Naive thymus-derived CD4-positive, alpha-beta T cell (primary cell): ENCODE results near the gene PSMB10. TPM values are rescaled to one million over a fixed set of nuclear protein-coding genes. Genes with fewer than 3 reads are reported as not detected.

Source experiments
- ATAC-seq: fragments of 150-1000 bp; cut with Tn5 transposase; 2 replicates; pipeline ENCODE4 v1.10.0; 2021; ENCODE audit warnings: mild to moderate bottlenecking, moderate library complexity
- CTCF ChIA-PET: fragments of 350-600 bp; sonication (Branson Sonifier 250); formaldehyde crosslinking; loops from one replicate; lab custom pipeline; 2021; ENCODE audit warnings: antibody characterized with exemption; lab: Charles Lee
- POLR2A ChIA-PET: fragments of 350-600 bp; sonication (Branson Sonifier 250); formaldehyde crosslinking; loops from one replicate; lab custom pipeline; 2021; ENCODE audit warnings: antibody characterized with exemption, inconsistent platforms; lab: Charles Lee
- DNase-seq, 9 donors: peaks; one replicate each; pipeline versions ENCODE4 v3.0.0 to v3.0.0-alpha.2; 2020 to 2022; ENCODE audit warnings: mixed read lengths in 1 of 9
- H3K27ac ChIP-seq: one replicate; pipeline ENCODE4 v1.7.0; 2013; ENCODE audit warnings: mild to moderate bottlenecking, low read depth, low read length, moderate library complexity
- H3K27me3 ChIP-seq, 2 donors: one replicate each; pipeline ENCODE4 v1.7.0; 2013; ENCODE audit warnings: low read length in 2 of 2, mild to moderate bottlenecking in 2 of 2, moderate library complexity in 2 of 2; ENCODE audit not compliant: control insufficient read depth in 2 of 2, insufficient read depth in 2 of 2
- H3K36me3 ChIP-seq, 3 experiments: 1 replicate in 2 of 3; 2 replicates in 1 of 3; pipeline ENCODE4 v1.7.0; 2013; ENCODE audit warnings: low read length in 3 of 3, mild to moderate bottlenecking in 3 of 3, moderate library complexity in 1 of 3; ENCODE audit not compliant: insufficient read depth in 3 of 3, control insufficient read depth in 2 of 3
- H3K4me1 ChIP-seq, 2 donors: one replicate each; pipeline ENCODE4 v1.7.0; 2013; ENCODE audit warnings: low read length in 2 of 2, mild to moderate bottlenecking in 2 of 2, moderate library complexity in 1 of 2; ENCODE audit not compliant: control insufficient read depth in 2 of 2, insufficient read depth in 2 of 2
- H3K4me3 ChIP-seq: 2 replicates; pipeline ENCODE4 v1.7.0; 2013; ENCODE audit warnings: mild to moderate bottlenecking, low read length
- H3K9me3 ChIP-seq, 3 experiments: 1 replicate in 2 of 3; 2 replicates in 1 of 3; pipeline ENCODE4 v1.7.0; 2013; ENCODE audit warnings: low read length in 3 of 3; ENCODE audit not compliant: control insufficient read depth in 2 of 3
- H3K27ac Mint-ChIP-seq, 9 donors: one replicate each; pipeline ENCODE4 v1.8.0; 2020 to 2022; ENCODE audit warnings: mixed read lengths in 9 of 9, mild to moderate bottlenecking in 8 of 9, moderate library complexity in 5 of 9, inconsistent platforms in 2 of 9
- H3K27me3 Mint-ChIP-seq, 5 donors: one replicate each; pipeline ENCODE4 v1.8.0; 2021 to 2022; ENCODE audit warnings: mixed read lengths in 5 of 5, mild to moderate bottlenecking in 1 of 5
- H3K36me3 Mint-ChIP-seq, 5 donors: one replicate each; pipeline ENCODE4 v1.8.0; 2020 to 2022; ENCODE audit warnings: mixed read lengths in 5 of 5, mild to moderate bottlenecking in 3 of 5, inconsistent platforms in 1 of 5
- H3K4me1 Mint-ChIP-seq, 7 donors: one replicate each; pipeline ENCODE4 v1.8.0; 2020 to 2022; ENCODE audit warnings: mixed read lengths in 7 of 7, mild to moderate bottlenecking in 3 of 7, inconsistent platforms in 1 of 7
- H3K4me3 Mint-ChIP-seq, 10 donors: one replicate each; pipeline ENCODE4 v1.8.0; 2020 to 2022; ENCODE audit warnings: mild to moderate bottlenecking in 10 of 10, mixed read lengths in 10 of 10, moderate library complexity in 6 of 10, inconsistent platforms in 2 of 10
- H3K9me3 Mint-ChIP-seq, 11 donors: one replicate each; pipeline ENCODE4 v1.8.0; 2020 to 2022; ENCODE audit warnings: mixed read lengths in 11 of 11, mild to moderate bottlenecking in 4 of 11, inconsistent platforms in 1 of 11, moderate library complexity in 1 of 11
- intact Hi-C, 2 donors: fragments of 100-400 bp; cut with micrococcal nuclease; formaldehyde crosslinking; loops; one replicate each; pipeline ENCODE4 v1.15.1; 2023
- polyA plus RNA-seq, 2 donors: library from polyadenylated mRNA; unstranded; fragments of 300-500 nt; fragmentation: Illumina TruSeq; gene quantifications; one replicate each; pipeline ENCODE4 v1.2.3, GENCODE V29; 2021
- total RNA-seq, 6 experiments: library from RNA in 5 of 6; stranded (reverse) in 5 of 6; gene quantifications; 1 replicate in 5 of 6; 2 replicates in 1 of 6; pipeline ENCODE4 v1.2.3 and lab custom pipeline; 2021 to 2026

PSMB10 gene
- total and polyA plus RNA-seq, 7 experiments from 2014 or later: 101 to 542 (median 144) TPM

GRCh38 chr16:67957622-67958021 lies 21.0 kb upstream of the PSMB10 start:
- H3K9me3 Mint-ChIP-seq: no peaks in the 10 kb centered on the region
- ATAC-seq: no peak
- CTCF ChIA-PET: no interaction called here

GRCh38 chr16:67954421-67955196 lies 18.0 kb upstream of the PSMB10 start:
- no peaks in the 10 kb centered on the region for H3K9me3 Mint-ChIP-seq
- ATAC-seq: no peak
- Histone ChIP-seq H3K36me3 (peaks cover 0 to 42% (median 0%) of the 10 kb centered on the region in 3 experiments), H3K4me3 (no peak overlapping the region), H3K27me3 (no peaks in the 10 kb centered on the region), H3K4me1 (no peaks in the 10 kb centered on the region), H3K9me3 (no peaks in the 10 kb centered on the region), H3K27ac (no peak overlapping the region)
- intact Hi-C loops: no loop called here
- DNase-seq: no peak
- no peaks in the 10 kb centered on the region for H3K27me3 Mint-ChIP-seq
- no peak overlapping the region for H3K4me3 Mint-ChIP-seq
- peaks cover 0 to 12% (median 7%) of the 10 kb centered on the region in 5 donors for H3K36me3 Mint-ChIP-seq
- no peak overlapping the region for H3K27ac Mint-ChIP-seq
- POLR2A ChIA-PET: no interaction called here
- H3K4me1 Mint-ChIP-seq: peaks cover 0 to 9% (median 0%) of the 10 kb centered on the region in 7 donors
- CTCF ChIA-PET: interaction anchor here (0.6 kb wide), 1 partner anchor 53 kb away, joined by 4 read pairs; no protein-coding TSS in a partner anchor

More at GRCh38 chr16:67957622-67958021, 21.0 kb upstream of the PSMB10 start:
- H3K27ac ChIP-seq: no peak overlapping the region
- H3K36me3 ChIP-seq: peaks cover 0 to 43% (median 5%) of the 10 kb centered on the region in 3 experiments
- Mint-ChIP-seq H3K4me3 (no peak overlapping the region), H3K4me1 (peaks cover 0 to 9% (median 0%) of the 10 kb centered on the region in 7 donors), H3K36me3 (peaks cover 3 to 23% (median 9%) of the 10 kb centered on the region in 5 donors), H3K27ac (no peak overlapping the region), H3K27me3 (no peaks in the 10 kb centered on the region)
- POLR2A ChIA-PET: interaction anchor here (1.5 kb wide), 1 partner anchor 9 kb away, joined by 4 read pairs; no protein-coding TSS in a partner anchor
- H3K4me1 ChIP-seq: no peaks in the 10 kb centered on the region
- no peaks in the 10 kb centered on the region for H3K27me3 ChIP-seq
- H3K9me3 ChIP-seq: no peaks in the 10 kb centered on the region
- no peak for DNase-seq
- no peak overlapping the region for H3K4me3 ChIP-seq
- intact Hi-C loops: no loop called here

GRCh38 chr16:67953641-67954375 lies 17.2 kb upstream of the PSMB10 start:
- intact Hi-C loops: no loop called here
- H3K4me1 Mint-ChIP-seq: peaks cover 0 to 9% (median 0%) of the 10 kb centered on the region in 7 donors
- ATAC-seq (no peak), DNase-seq (no peak)
- Histone ChIP-seq H3K4me1 (no peaks in the 10 kb centered on the region), H3K4me3 (no peak overlapping the region), H3K9me3 (no peaks in the 10 kb centered on the region), H3K36me3 (peaks cover 0 to 37% (median 0%) of the 10 kb centered on the region in 3 experiments), H3K27ac (no peak overlapping the region), H3K27me3 (no peaks in the 10 kb centered on the region)
- no peaks in the 10 kb centered on the region for H3K9me3 Mint-ChIP-seq
- no peak overlapping the region for H3K4me3 Mint-ChIP-seq
- ChIA-PET CTCF (interaction anchor here (0.6 kb wide), 2 partner anchors 52 to 53 kb away, joined by 4 read pairs; no protein-coding TSS in a partner anchor), POLR2A (interaction anchor here (0.6 to 1.0 kb wide), 3 partner anchors 9 to 248 kb away, joined by 3 read pairs; no protein-coding TSS in a partner anchor)
- no peaks in the 10 kb centered on the region for H3K27me3 Mint-ChIP-seq
- H3K27ac Mint-ChIP-seq: no peak overlapping the region
- H3K36me3 Mint-ChIP-seq: peaks cover 0 to 10% (median 7%) of the 10 kb centered on the region in 5 donors

GRCh38 chr16:67951485-67951884 lies 14.8 kb upstream of the PSMB10 start:
- DNase-seq: no peak
- Histone ChIP-seq H3K4me1 (no peaks in the 10 kb centered on the region), H3K36me3 (peaks cover 0 to 58% (median 0%) of the 10 kb centered on the region in 3 experiments), H3K27me3 (no peaks in the 10 kb centered on the region), H3K9me3 (no peaks in the 10 kb centered on the region), H3K27ac (no peak overlapping the region), H3K4me3 (no peak overlapping the region)
- peaks cover 0 to 9% (median 0%) of the 10 kb centered on the region in 7 donors for H3K4me1 Mint-ChIP-seq
- intact Hi-C loops: no loop called here
- no peaks in the 10 kb centered on the region for H3K9me3 Mint-ChIP-seq
- peaks cover 0 to 4% (median 0%) of the 10 kb centered on the region in 5 donors for H3K36me3 Mint-ChIP-seq
- CTCF ChIA-PET: no interaction called here
- no peak overlapping the region for H3K27ac Mint-ChIP-seq
- H3K4me3 Mint-ChIP-seq: no peak overlapping the region
- POLR2A ChIA-PET: no interaction called here
- H3K27me3 Mint-ChIP-seq: no peaks in the 10 kb centered on the region
- no peak for ATAC-seq

- DNase-seq (no peak), ATAC-seq (no peak)
- Mint-ChIP-seq H3K36me3 (peaks cover 0 to 4% (median 2%) of the 10 kb centered on the region in 5 donors), H3K4me3 (no peak overlapping the region), H3K9me3 (no peaks in the 10 kb centered on the region), H3K27ac (no peak overlapping the region), H3K27me3 (no peaks in the 10 kb centered on the region), H3K4me1 (peaks cover 0 to 9% (median 0%) of the 10 kb centered on the region in 7 donors)
- Histone ChIP-seq H3K36me3 (peaks cover 0 to 69% (median 0%) of the 10 kb centered on the region in 3 experiments), H3K27ac (no peak overlapping the region), H3K4me3 (no peak overlapping the region), H3K27me3 (no peaks in the 10 kb centered on the region), H3K4me1 (no peaks in the 10 kb centered on the region), H3K9me3 (no peaks in the 10 kb centered on the region)
- intact Hi-C loops: no loop called here
- ChIA-PET POLR2A (interaction anchor here (1.5 kb wide), 1 partner anchor 14 kb away, joined by 6 read pairs; the partner anchor contains the start of gene PSMB10), CTCF (no interaction called here)
Observed at GRCh38 chr16:67950335-67950843, 13.7 kb upstream of the PSMB10 start.

GRCh38 chr16:67949645-67950044 lies 13.0 kb upstream of the PSMB10 start:
- peaks cover 0 to 9% (median 0%) of the 10 kb centered on the region in 7 donors for H3K4me1 Mint-ChIP-seq
- ChIA-PET POLR2A (interaction anchor here (1.5 kb wide), 1 partner anchor 14 kb away, joined by 6 read pairs; the partner anchor contains the start of gene PSMB10), CTCF (no interaction called here)
- H3K27ac ChIP-seq: no peak overlapping the region
- H3K9me3 ChIP-seq: no peaks in the 10 kb centered on the region
- intact Hi-C loops: no loop called here
- H3K4me1 ChIP-seq: no peaks in the 10 kb centered on the region
- DNase-seq (no peak), ATAC-seq (no peak)
- H3K27me3 Mint-ChIP-seq: no peaks in the 10 kb centered on the region
- H3K36me3 Mint-ChIP-seq: peaks cover 0 to 4% (median 2%) of the 10 kb centered on the region in 5 donors
- H3K36me3 ChIP-seq: peaks cover 0 to 76% (median 0%) of the 10 kb centered on the region in 3 experiments
- H3K4me3 Mint-ChIP-seq: no peak overlapping the region
- H3K4me3 ChIP-seq: no peak overlapping the region
- H3K9me3 Mint-ChIP-seq: no peaks in the 10 kb centered on the region
- H3K27me3 ChIP-seq: no peaks in the 10 kb centered on the region
- no peak overlapping the region for H3K27ac Mint-ChIP-seq
